Measurements from ENCODE around the gene ZDHHC16. TPM values are rescaled to one million over a fixed set of nuclear protein-coding genes. Genes with fewer than 3 reads are reported as not detected.
"Not testable (repeated sequence)": the region's sequence is repeated elsewhere in the genome, so short reads cannot be mapped to it uniquely, and the experiment has no call there.

The ZDHHC16 gene
- total and polyA plus RNA-seq, 10 donors = 14.0 to 26.1 (median 24.9) TPM

DNA sequence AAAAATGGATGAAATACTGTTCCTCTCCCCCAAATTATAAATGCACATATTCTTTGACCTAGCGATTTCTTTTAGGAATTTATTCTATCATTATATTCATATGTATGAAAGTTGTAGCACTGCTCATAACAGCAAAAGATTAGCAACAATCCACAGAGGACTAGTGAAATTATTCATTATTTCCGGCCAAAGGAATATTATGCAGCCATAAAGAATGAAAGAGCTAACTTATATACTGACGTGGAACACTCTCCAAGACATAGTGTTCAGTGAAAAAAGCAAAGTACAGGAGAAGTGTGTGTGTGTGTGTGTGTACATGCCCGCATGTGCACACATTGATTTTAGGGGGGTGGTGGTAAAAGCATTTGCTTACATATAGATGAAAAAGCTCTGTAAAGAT, 28.9 kb downstream of the ZDHHC16 start:
- Histone ChIP-seq H3K4me1 (no peaks in the 10 kb centered on the region), H3K4me3 (no peak overlapping the region), H3K36me3 (peaks cover 10 to 100% (median 93%) of the 10 kb centered on the region in 6 donors), H3K27me3 (replicated peaks in 1 of 7) (no peaks in the 10 kb centered on the region), H3K9me3 (no peaks in the 10 kb centered on the region), H3K27ac (no peak overlapping the region)
- 95 to 98% (median 98%) methylated on average over 4 of the region's 4 CpGs for WGBS, 5 donors
- intact Hi-C loops (cut with DNase I; ENCODE audit: low total_unique reads) = no loop called here
- TF ChIP-seq POLR2AphosphoS5 (IDR thresholded peaks at IDR 0.05) (no peak), CTCF (IDR thresholded peaks at IDR 0.05 in 8 of 11, conservative IDR thresholded peaks at IDR 0.05 in 3 of 11) (no peak), POLR2A (IDR thresholded peaks at IDR 0.05) (no peak)
- no peak for DNase-seq

- H3K36me3 ChIP-seq = peaks cover 10 to 100% (median 94%) of the 10 kb centered on the region in 6 donors
- H3K9me3 ChIP-seq = no peaks in the 10 kb centered on the region
- intact Hi-C loops (cut with DNase I; ENCODE audit: low total_unique reads) = no loop called here
- no peak overlapping the region for H3K4me3 ChIP-seq
- WGBS, 5 donors = 73 to 87% (median 83%) methylated on average over 2 of the region's 2 CpGs
- no peak for DNase-seq
- TF ChIP-seq POLR2A (IDR thresholded peaks at IDR 0.05) (no peak), CTCF (IDR thresholded peaks at IDR 0.05 in 8 of 11, conservative IDR thresholded peaks at IDR 0.05 in 3 of 11) (no peak), POLR2AphosphoS5 (IDR thresholded peaks at IDR 0.05) (no peak)
- H3K27ac ChIP-seq = no peak overlapping the region
- no peaks in the 10 kb centered on the region for H3K27me3 ChIP-seq (replicated peaks in 1 of 7)
- no peaks in the 10 kb centered on the region for H3K4me1 ChIP-seq
These were observed 30.1 kb downstream of the ZDHHC16 start for GRCh38 chr10:97475936-97476594.

- H3K27ac ChIP-seq; H3K9me3 ChIP-seq; DNase-seq; H3K27me3 ChIP-seq (replicated peaks in 1 of 7); H3K4me3 ChIP-seq; intact Hi-C loops (cut with DNase I; ENCODE audit: low total_unique reads): not testable (repeated sequence)
- Histone ChIP-seq H3K4me1 (peaks cover 0 to 19% (median 2%) of the 10 kb centered on the region in 6 donors), H3K36me3 (peaks cover 2 to 99% (median 75%) of the 10 kb centered on the region in 6 donors)
- WGBS, 5 donors = 91 to 96% (median 94%) methylated on average over 4 of the region's 4 CpGs
These were observed 33.4 kb downstream of the ZDHHC16 start for GRCh38 chr10:97479410-97479809.

- Histone ChIP-seq H3K4me1 (peaks cover 0 to 19% (median 2%) of the 10 kb centered on the region in 6 donors), H3K36me3 (peaks cover 2 to 97% (median 71%) of the 10 kb centered on the region in 6 donors), H3K4me3 (no peak overlapping the region), H3K27me3 (replicated peaks in 1 of 7) (no peaks in the 10 kb centered on the region), H3K27ac (no peak overlapping the region), H3K9me3 (no peaks in the 10 kb centered on the region)
- intact Hi-C loops (cut with DNase I; ENCODE audit: low total_unique reads) = no loop called here
- DNase-seq = no peak
- 77 to 88% (median 80%) methylated on average over 9 of the region's 9 CpGs for WGBS, 5 donors
- TF ChIP-seq POLR2A (IDR thresholded peaks at IDR 0.05) (no peak), CTCF (IDR thresholded peaks at IDR 0.05 in 8 of 11, conservative IDR thresholded peaks at IDR 0.05 in 3 of 11) (no peak), POLR2AphosphoS5 (IDR thresholded peaks at IDR 0.05) (no peak)
These were observed 34.0 kb downstream of the ZDHHC16 start for GRCh38 chr10:97479939-97480338.

Measured in spleen (tissue), 11 donors.